ENCODE data around the gene HMCN1. TPM values are rescaled to one million over a fixed set of nuclear protein-coding genes. Genes with fewer than 3 reads are reported as not detected.
A peak's percentile ranks its signal among the peaks of the same experiment; 100 is the strongest.

HMCN1 gene
- total RNA-seq, 6 experiments from 2014 or later = 4.7 to 7.5 (median 5.7) TPM

GRCh38 chr1:185921636-185922035, 187.4 kb downstream of the HMCN1 start:
- Histone ChIP-seq H3K36me3 (no peaks in the 10 kb centered on the region), H3K4me1 (no peaks in the 10 kb centered on the region), H3K4me3 (no peak overlapping the region), H3K27ac (no peak overlapping the region), H3K9me3 (no peaks in the 10 kb centered on the region), H3K27me3 (no peaks in the 10 kb centered on the region)
- WGBS (ENCODE audit: insufficient coverage, low coverage, low lambda C conversion rate, missing lambda C conversion rate) = 61% methylated on average over 1 of the region's 1 CpG
- ATAC-seq (no peak), DNase-seq (no peak)
- TF ChIP-seq CTCF (IDR thresholded peaks at IDR 0.05) = no peak
- TF ChIP-seq POLR2A (IDR thresholded peaks at IDR 0.05) = no peak
- intact Hi-C loops (cut with DNase I) = no loop called here

GRCh38 chr1:185926588-185926987, 192.4 kb downstream of the HMCN1 start:
- no peak for TF ChIP-seq POLR2A (IDR thresholded peaks at IDR 0.05)
- TF ChIP-seq CTCF (IDR thresholded peaks at IDR 0.05) = no peak
- Histone ChIP-seq H3K9me3 (no peaks in the 10 kb centered on the region), H3K4me3 (no peak overlapping the region), H3K36me3 (no peaks in the 10 kb centered on the region), H3K27me3 (no peaks in the 10 kb centered on the region), H3K4me1 (no peaks in the 10 kb centered on the region), H3K27ac (no peak overlapping the region)
- 26% methylated on average over 3 of the region's 3 CpGs for WGBS (ENCODE audit: insufficient coverage, low coverage, low lambda C conversion rate, missing lambda C conversion rate)
- DNase-seq = no peak
- peak; percentile 71 to 98 (median 85) for ATAC-seq
- intact Hi-C loops (cut with DNase I) = no loop called here

GRCh38 chr1:185929776-185930175, 195.6 kb downstream of the HMCN1 start:
- intact Hi-C loops (cut with DNase I) = no loop called here
- H3K27me3 ChIP-seq = no peaks in the 10 kb centered on the region
- H3K4me1 ChIP-seq = peaks cover 0 to 5% (median 0%) of the 10 kb centered on the region in 4 donors
- TF ChIP-seq POLR2A (IDR thresholded peaks at IDR 0.05) (no peak), CTCF (IDR thresholded peaks at IDR 0.05) (no peak)
- WGBS (ENCODE audit: insufficient coverage, low coverage, low lambda C conversion rate, missing lambda C conversion rate) = 83% methylated on average over 1 of the region's 1 CpG
- no peak overlapping the region for H3K27ac ChIP-seq
- H3K4me3 ChIP-seq = no peak overlapping the region
- H3K36me3 ChIP-seq = no peaks in the 10 kb centered on the region
- no peaks in the 10 kb centered on the region for H3K9me3 ChIP-seq
- no peak for DNase-seq
- no peak for ATAC-seq

- H3K4me3 ChIP-seq = no peak overlapping the region
- H3K9me3 ChIP-seq = no peaks in the 10 kb centered on the region
- no peaks in the 10 kb centered on the region for H3K27me3 ChIP-seq
- TF ChIP-seq POLR2A (IDR thresholded peaks at IDR 0.05) (no peak), CTCF (IDR thresholded peaks at IDR 0.05) (no peak)
- no peak for DNase-seq
- H3K27ac ChIP-seq = no peak overlapping the region
- no peak for ATAC-seq
- no peaks in the 10 kb centered on the region for H3K36me3 ChIP-seq
- 100% methylated on average over 2 of the region's 2 CpGs for WGBS (ENCODE audit: insufficient coverage, low coverage, low lambda C conversion rate, missing lambda C conversion rate)
- intact Hi-C loops (cut with DNase I) = no loop called here
- H3K4me1 ChIP-seq = peaks cover 0 to 10% (median 0%) of the 10 kb centered on the region in 4 donors
These were observed 197.2 kb downstream of the HMCN1 start for GRCh38 chr1:185931438-185931837.

GRCh38 chr1:185933580-185933979, 199.4 kb downstream of the HMCN1 start:
- intact Hi-C loops (cut with DNase I) = no loop called here
- WGBS (ENCODE audit: insufficient coverage, low coverage, low lambda C conversion rate, missing lambda C conversion rate) = 40% methylated on average over 4 of the region's 4 CpGs
- ATAC-seq = peak; percentile 22 to 63 (median 49)

More at GRCh38 chr1:185933580-185933979, 199.4 kb downstream of the HMCN1 start:
- H3K4me1 ChIP-seq = peaks cover 0 to 10% (median 0%) of the 10 kb centered on the region in 4 donors
- H3K9me3 ChIP-seq = no peaks in the 10 kb centered on the region
- TF ChIP-seq POLR2A (IDR thresholded peaks at IDR 0.05) = no peak
- no peak for TF ChIP-seq CTCF (IDR thresholded peaks at IDR 0.05)
- H3K4me3 ChIP-seq = no peak overlapping the region
- no peak for DNase-seq
- H3K27ac ChIP-seq = no peak overlapping the region
- no peaks in the 10 kb centered on the region for H3K36me3 ChIP-seq
- no peaks in the 10 kb centered on the region for H3K27me3 ChIP-seq

All from right lobe of liver (tissue), 6 donors.